GM04503 (cell line): Measurements from ENCODE around the gene STRA8.

Experiments
- DNase-seq: peaks from one replicate; pipeline ENCODE4 v3.0.0-alpha.2; 2012; ENCODE audit warnings: low read depth

Gene STRA8, protein sequence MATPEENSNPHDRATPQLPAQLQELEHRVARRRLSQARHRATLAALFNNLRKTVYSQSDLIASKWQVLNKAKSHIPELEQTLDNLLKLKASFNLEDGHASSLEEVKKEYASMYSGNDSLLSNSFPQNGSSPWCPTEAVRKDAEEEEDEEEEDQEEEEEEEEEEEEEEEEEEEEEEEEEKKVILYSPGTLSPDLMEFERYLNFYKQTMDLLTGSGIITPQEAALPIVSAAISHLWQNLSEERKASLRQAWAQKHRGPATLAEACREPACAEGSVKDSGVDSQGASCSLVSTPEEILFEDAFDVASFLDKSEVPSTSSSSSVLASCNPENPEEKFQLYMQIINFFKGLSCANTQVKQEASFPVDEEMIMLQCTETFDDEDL

GRCh38 chr7:135233570-135233969 is at the start of gene STRA8:
TSS of gene STRA8 (plus strand) at chr7:135233838. CDS start at chr7:135240525, 6,687 bp downstream.
- DNase-seq, result no peak

DNA sequence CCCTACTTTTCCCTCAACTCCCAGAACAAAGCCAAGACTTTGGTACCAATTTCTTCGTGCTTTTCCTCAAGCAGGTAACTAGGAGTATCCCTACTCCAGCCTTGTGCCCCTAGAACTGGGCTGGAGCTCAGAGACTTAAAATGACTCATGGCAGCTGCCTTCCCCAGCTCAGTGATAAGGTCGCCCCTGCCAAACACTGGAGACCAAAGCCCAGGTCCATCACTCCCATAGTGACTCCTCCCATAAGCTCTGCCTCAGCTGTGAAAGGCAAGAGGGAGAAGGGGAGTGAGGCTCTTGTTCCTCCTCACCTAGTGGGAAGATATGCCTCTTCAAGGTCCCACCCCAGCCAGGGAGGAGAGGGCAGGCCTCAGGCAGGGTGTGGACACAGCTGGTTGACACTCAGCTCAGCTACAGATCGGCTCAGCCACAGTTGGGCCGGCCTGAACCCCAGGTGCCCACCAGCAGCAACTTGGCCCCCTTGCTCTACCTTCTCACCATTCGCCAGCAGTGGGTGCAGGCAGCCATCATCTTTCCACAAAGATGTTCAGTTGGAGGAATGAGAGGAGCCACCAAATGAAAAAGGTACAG is 49.3 kb upstream of the STRA8 start:
- no peak for DNase-seq

GRCh38 chr7:135185471-135186260 is 48.0 kb upstream of the STRA8 start:
- DNase-seq, result no peak

DNA sequence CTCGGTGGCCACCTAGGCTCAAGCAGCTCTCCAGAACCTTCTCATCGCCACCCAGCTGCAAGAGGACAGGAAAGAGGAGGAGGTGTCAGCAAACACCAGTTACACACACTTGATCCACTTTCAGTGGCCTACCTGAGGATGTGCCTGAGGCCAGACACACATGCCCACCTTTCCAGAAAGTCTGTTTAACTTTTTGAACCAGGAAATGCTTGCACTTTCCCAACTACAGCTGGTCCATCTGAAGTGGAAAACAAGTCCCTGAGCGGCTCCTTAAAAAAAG is 47.4 kb upstream of the STRA8 start:
- no peak for DNase-seq

DNA sequence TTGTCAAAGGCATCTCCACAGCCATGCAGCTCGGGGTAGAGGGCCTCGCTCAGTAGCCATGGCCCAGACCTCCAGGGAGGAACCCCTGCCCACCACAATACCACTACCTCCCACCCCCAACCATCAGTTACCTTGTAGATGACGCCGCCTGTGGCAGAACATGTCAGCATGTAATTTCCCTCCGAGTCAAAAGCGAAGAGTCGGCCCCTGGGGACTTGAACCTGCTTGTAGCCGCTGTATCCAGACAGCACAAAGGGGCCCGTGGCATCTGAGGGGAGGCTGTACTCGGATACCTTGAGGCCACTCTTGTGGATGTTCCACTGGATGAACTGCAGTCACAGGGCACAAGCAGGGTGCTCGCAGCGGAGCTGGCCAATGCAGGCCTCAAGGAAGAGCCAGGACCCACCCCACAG is 46.8 kb upstream of the STRA8 start:
- DNase-seq, result no peak

DNA sequence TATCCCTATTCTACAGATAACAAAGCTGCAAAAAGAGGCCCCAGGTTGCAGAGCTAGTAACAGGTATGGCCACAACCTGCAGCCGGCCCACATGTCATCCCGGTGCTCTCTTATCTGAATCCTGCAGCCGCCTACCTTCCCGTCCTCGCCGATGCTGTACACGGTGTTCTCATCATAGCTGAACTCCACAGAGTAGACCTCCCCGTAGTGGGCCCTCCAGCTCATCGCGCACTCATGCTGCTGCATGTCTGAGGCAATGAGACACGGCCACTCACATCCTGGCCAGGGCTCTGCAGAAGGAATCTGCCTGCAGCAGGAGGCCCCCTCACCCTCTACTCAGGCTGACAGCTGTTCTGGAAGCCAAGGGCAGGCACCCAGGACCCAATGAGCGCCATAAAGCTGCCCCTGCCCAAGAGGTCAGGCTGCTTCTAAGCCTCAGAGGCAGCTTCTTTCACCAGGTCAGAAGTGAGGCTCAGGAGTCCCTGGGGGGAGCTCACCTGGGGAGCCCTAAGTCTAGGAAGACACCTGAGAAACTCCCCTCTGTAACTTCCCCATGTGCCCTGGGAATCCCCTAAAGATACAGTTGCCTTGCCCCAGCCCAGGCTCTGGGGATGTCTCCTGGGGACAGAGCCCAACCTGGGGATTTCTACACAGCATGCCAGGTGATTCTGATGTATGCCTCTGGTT is 45.2 kb upstream of the STRA8 start:
- no peak for DNase-seq

DNA sequence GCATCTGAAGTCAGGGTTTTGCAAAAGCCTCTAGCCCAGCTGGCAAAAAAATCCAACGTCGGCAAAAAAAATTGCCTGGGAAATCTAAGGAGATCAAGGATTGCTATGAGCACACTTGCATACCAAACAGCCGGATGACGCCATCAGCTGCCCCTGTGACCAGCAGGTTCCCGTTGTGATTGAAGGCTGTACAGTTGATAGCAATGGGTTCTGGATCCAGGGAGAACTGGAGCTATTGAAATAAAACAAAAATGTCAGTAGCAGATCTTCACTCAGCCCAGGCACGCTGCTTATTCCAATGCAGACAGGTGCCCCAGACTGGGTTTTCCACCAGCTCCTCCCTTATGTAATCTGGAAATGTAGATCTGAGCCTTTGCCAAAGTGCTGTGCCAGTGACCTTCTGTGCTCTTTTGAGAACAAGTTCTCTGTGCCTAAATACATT is 44.4 kb upstream of the STRA8 start:
- DNase-seq, result no peak

DNA sequence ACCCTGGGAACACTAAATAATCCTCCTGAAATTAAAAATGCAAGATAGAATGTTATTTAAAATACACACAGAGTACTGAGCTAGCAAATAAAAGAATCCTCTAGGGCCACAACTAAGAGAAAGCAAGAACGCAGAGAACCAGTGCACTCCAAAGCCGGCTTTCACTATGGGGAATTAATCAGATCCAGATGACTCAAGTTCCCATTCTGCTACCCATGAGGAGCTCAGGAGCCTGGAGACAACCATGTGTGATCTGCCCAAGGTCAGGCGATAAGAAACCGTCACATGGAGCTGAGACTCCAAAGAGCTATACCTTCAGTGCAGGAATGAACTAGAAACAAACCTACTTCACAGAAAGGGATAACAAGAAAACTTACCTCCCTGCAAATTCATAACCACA is 43.7 kb upstream of the STRA8 start:
- no peak for DNase-seq

- DNase-seq, result no peak
These were observed 42.9 kb upstream of the STRA8 start for GRCh38 chr7:135190703-135191102.

GRCh38 chr7:135192914-135193536 is 40.6 kb upstream of the STRA8 start:
- DNase-seq, result no peak

DNA sequence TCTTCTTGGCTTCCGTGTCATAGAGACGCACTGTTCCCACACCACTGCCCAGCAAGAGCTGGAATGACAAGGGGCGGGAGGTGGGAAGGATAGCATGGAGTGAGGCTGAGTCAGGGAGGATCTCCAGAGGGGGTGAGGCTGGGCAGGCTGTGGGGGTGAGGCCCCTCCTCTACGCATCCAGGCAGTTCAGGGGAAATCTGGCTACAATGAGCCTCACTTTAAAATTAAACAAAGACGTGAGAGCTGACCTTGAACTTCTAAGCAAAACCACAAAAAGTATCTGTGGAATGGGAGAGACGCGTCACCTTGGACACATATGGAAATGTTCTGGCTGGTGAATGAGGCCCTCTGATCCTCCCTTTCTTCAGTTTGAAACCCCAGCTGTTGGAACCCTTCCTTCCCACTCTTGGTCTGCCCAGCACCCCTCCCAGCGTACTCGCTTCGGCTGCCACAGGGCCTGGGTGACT is 40.0 kb upstream of the STRA8 start:
- peak; percentile 68 for DNase-seq

DNA sequence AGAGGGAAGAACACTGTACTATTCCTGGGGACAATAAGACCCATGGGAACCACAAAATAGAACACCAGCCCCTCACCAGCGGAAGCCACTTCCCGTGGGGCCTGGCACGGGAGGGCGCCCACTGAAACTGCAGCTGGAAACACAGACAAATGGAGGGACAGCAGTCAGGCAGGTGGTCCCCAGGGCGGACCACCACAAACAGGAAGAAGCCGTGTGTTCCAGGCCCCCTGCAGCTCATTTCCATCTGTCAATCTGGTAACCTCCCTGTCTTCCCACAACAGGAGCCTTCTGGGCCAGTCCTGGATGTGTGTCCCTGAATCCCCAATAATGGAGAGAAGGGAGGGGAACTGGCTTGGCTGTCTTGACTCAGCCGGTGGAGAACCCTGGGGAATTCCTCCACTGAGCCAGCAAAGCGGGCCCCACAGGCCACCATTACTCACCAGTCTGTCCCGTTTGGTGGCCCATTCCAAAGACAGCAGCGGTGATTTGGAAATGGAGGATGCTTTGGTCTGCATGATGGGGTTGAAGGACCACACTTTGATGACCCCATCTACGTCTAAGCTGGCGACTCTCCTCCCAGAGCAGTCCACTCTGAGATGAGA is 39.0 kb upstream of the STRA8 start:
- no peak for DNase-seq

DNA sequence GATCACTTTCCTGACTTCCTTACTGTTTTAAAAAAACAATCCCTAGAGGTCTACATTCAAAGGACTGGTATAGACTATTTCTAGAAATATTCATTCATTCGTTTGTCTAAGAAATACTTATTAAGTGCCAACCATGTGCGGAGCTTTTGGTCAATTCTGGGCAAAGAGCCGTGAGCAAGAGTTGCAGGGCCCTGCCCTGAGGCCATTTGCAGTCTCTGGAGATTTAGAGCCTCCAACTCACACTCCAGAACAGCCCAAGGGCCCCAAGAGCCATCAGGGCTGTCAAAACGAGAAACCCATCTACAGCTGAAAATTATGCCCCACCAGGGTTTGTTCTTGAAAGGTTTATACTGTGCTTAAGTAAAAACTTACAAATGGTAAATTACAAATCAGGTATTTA is 38.5 kb upstream of the STRA8 start:
- DNase-seq, result no peak

DNA sequence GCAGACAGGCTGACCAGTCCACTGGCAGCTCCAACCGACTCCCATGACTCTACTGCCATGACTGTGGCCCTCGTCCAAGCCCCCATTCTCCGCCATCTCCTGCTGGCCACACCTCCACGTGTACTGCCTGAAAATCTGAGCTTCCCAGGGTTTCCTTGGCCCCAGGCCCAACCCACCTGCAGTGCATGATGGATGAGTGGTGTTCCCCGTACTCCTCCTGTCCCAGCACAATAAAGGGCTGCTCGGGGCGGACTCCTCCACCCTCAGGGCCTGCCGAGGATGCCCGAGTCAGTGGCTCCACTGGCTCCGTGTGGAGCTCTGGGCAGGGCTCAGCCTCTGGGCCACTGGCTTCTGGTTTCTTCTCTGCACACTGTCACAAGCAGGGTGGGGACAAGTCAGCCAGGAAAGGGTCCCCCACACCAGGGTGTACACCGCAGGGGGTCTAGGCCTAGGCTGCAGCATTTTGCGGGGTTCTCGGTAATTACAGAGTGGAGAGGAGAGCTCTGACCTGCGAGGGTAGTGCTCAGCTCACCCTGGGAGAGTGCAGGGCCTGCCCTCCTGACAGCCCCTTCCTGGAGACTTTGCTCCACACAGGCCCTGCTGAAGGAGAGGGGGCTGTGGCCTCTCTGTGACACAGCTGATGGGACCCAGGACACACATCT is 37.5 kb upstream of the STRA8 start:
- no peak for DNase-seq

- DNase-seq, result no peak
These were observed 36.3 kb upstream of the STRA8 start for GRCh38 chr7:135197343-135197742.

DNA sequence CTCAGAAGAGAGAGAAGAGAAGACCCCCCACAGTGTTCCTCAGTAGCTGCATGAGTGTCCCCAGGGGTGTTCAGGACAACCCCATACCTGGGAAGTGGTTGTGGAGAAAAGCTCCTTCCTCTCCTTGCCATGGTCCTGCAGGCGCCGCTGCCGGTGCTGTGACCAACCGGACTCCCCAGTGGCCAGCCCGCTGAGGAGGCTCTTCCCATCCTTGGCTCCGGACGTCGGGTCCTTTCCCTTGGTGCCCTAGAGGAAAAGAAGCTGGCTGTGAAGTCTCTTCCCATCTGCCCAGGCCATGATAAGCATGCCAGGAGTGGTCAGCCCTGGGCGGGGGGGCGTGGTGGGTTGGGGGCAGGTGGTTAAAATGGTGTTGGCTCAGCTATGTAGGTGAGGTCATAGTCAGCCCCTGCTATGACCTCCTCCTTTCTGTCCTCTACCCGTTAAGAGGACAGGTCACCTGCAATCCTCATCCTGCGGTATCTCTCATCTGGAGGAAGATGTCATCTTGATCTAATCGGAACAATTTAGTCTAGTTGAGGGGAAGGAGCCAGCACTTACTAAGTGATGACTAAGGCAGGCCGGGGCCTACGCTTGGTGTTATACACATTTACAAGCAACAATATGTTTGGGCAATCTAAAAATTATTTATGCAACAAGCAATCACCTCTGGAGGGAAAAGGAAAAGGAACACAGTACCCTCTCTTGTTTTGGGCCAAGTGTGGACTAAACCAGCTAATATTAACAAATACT is 35.6 kb upstream of the STRA8 start:
- no peak for DNase-seq

- no peak for DNase-seq
These were observed 34.2 kb upstream of the STRA8 start for GRCh38 chr7:135199439-135199838.

- DNase-seq, result no peak
These were observed 32.8 kb upstream of the STRA8 start for GRCh38 chr7:135200821-135201331.

DNA sequence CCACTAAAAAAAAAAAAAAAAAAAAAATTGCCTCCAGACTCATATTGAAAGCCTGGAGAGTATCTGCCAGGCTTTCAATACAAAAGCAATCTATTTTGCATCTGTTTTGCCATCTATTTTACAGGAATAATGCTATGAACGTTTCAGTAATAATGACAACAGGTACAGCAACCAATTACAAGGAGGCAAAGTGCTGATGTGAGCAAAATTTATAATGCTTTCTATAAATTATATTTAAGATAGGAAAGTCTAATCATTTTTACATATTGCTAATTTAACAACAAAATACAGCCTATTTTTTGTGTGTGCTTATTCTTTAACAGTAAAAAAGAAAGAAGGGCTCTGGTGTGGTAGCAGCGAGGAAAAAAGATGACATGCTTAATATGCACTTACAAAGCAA is 32.3 kb upstream of the STRA8 start:
- no peak for DNase-seq

- DNase-seq, result no peak
These were observed 29.3 kb upstream of the STRA8 start for GRCh38 chr7:135204341-135204749.
